ENCODE data around the gene CNTN1. TPM values are rescaled to one million over a fixed set of nuclear protein-coding genes. Genes with fewer than 3 reads are reported as not detected.

The CNTN1 gene
- total RNA-seq, 2 experiments from 2014 or later, result not detected

DNA sequence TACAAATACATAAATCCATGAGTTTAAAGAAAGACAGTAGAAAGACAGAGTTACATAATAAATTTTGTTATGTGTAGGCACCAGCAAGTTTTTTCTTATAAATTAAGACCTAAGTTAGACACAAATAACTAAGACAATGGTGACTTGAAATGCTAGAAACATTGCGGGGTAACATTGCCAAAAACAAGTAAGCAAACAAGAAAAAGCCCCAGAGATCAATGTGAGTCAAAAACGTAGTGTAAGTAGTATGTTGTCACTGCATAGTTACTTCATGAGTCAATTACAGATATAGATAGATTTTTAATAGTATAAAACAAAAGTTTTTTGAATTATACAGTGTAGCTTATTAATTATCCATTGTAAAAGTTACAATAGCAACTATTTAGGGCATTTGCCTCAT lies 83.4 kb downstream of the CNTN1 start:
- Mint-ChIP-seq H3K4me3 (no peak overlapping the region), H3K36me3 (ENCODE audit: low read depth) (no peaks in the 10 kb centered on the region), H3K9me3 (no peaks in the 10 kb centered on the region), H3K27me3 (no peaks in the 10 kb centered on the region), H3K27ac (no peak overlapping the region), H3K4me1 (ENCODE audit: low read depth) (no peaks in the 10 kb centered on the region)
- TF ChIP-seq CTCF (IDR thresholded peaks at IDR 0.05), result no peak
- ChIA-PET POLR2A (no interaction called here), CTCF (no interaction called here)
- no peak for ATAC-seq
- intact Hi-C loops (cut with micrococcal nuclease), result no loop called here
- no peak for DNase-seq

GRCh38 chr12:40784102-40784501 lies 91.9 kb downstream of the CNTN1 start:
- ChIA-PET CTCF (no interaction called here), POLR2A (no interaction called here)
- Mint-ChIP-seq H3K4me1 (ENCODE audit: low read depth) (no peaks in the 10 kb centered on the region), H3K36me3 (ENCODE audit: low read depth) (no peaks in the 10 kb centered on the region), H3K27me3 (no peaks in the 10 kb centered on the region), H3K9me3 (no peaks in the 10 kb centered on the region), H3K4me3 (no peak overlapping the region), H3K27ac (no peak overlapping the region)
- intact Hi-C loops (cut with micrococcal nuclease), result no loop called here
- ATAC-seq (no peak), DNase-seq (no peak)
- no peak for TF ChIP-seq CTCF (IDR thresholded peaks at IDR 0.05)

- CTCF ChIA-PET, result no interaction called here
- no peak for ATAC-seq
Observed at GRCh38 chr12:40788276-40788675, 96.0 kb downstream of the CNTN1 start.

DNA sequence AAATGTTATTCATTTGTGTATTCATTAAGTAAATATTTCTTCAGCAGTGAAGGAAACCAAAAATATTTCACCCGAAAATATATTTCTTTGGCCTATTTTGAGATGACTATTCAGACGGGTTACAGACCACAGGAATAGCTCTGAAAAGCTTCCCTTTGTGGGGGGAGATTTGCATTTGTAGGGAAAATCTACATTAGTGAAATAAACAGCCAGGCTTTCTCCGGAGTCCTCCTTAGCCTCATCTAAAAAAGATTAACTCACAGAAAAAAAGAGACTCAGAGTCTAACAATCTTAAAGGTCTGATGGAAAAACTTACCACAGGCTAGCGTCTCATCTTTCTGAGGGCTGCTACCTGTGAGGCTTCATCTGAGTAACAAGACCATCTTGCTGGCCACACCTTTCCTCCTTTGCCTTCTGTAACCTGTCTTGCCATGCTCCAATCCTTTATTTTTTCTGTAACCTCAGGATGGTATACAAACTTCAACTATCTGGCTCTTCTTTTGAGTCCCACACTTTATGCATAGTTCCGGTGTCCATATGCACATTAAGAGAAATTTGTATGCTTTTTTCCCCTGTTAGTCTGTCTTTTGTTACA lies 100.7 kb downstream of the CNTN1 start:
- intact Hi-C loops (cut with micrococcal nuclease), result no loop called here
- Mint-ChIP-seq H3K27me3 (no peaks in the 10 kb centered on the region), H3K36me3 (ENCODE audit: low read depth) (no peaks in the 10 kb centered on the region), H3K4me1 (ENCODE audit: low read depth) (no peaks in the 10 kb centered on the region), H3K9me3 (peaks cover 3% of the 10 kb centered on the region), H3K27ac (no peak overlapping the region), H3K4me3 (no peak overlapping the region)
- ATAC-seq (no peak), DNase-seq (no peak)
- ChIA-PET POLR2A (no interaction called here), CTCF (no interaction called here)
- TF ChIP-seq CTCF (IDR thresholded peaks at IDR 0.05), result no peak

More at GRCh38 chr12:40788276-40788675, 96.0 kb downstream of the CNTN1 start:
- no peak for TF ChIP-seq CTCF (IDR thresholded peaks at IDR 0.05)
- POLR2A ChIA-PET, result no interaction called here
- no peaks in the 10 kb centered on the region for H3K36me3 Mint-ChIP-seq (ENCODE audit: low read depth)
- H3K4me1 Mint-ChIP-seq (ENCODE audit: low read depth), result no peaks in the 10 kb centered on the region
- peaks cover 3% of the 10 kb centered on the region for H3K9me3 Mint-ChIP-seq
- no peak for DNase-seq
- H3K4me3 Mint-ChIP-seq, result no peak overlapping the region
- intact Hi-C loops (cut with micrococcal nuclease), result no loop called here
- no peaks in the 10 kb centered on the region for H3K27me3 Mint-ChIP-seq
- no peak overlapping the region for H3K27ac Mint-ChIP-seq

GRCh38 chr12:40793471-40793870 lies 101.2 kb downstream of the CNTN1 start:
- ATAC-seq (no peak), DNase-seq (no peak)
- no peak for TF ChIP-seq CTCF (IDR thresholded peaks at IDR 0.05)
- intact Hi-C loops (cut with micrococcal nuclease), result no loop called here
- Mint-ChIP-seq H3K4me3 (no peak overlapping the region), H3K9me3 (peaks cover 3% of the 10 kb centered on the region), H3K4me1 (ENCODE audit: low read depth) (no peaks in the 10 kb centered on the region), H3K27me3 (no peaks in the 10 kb centered on the region), H3K36me3 (ENCODE audit: low read depth) (no peaks in the 10 kb centered on the region), H3K27ac (no peak overlapping the region)
- ChIA-PET POLR2A (no interaction called here), CTCF (no interaction called here)
